Astrocyte of the cerebellum (primary cell): ENCODE measurements around the gene MSI2.

Source experiments
- DNase-seq: peaks from one replicate; pipeline ENCODE4 v3.0.0-alpha.2; 2011; ENCODE audit warnings: low read depth
- H3K4me3 ChIP-seq: 2 replicates; pipeline ENCODE4 v1.5.1; 2011; ENCODE audit warnings: mild to moderate bottlenecking, low read depth, low read length, moderate library complexity
- CTCF ChIP-seq: IDR thresholded peaks from 2 replicates; pipeline ENCODE4 v1.5.1; 2012; ENCODE audit warnings: low read length, low read depth, moderate library complexity, mild to moderate bottlenecking; ENCODE audit errors: missing control alignments
- in situ Hi-C: cut with HindIII; loops from 2 replicates; pipeline ENCODE4 v1.10.0; 2017; ENCODE audit warnings: low sequenced_read_pairs

Gene MSI2

GRCh38 chr17:57349541-57350247 lies 93.4 kb downstream of the MSI2 start:
- in situ Hi-C loops, result loop anchor here (5.0 kb wide), 1 partner anchor 32 kb away; no protein-coding TSS in a partner anchor
- DNase-seq, result no peak
- H3K4me3 ChIP-seq, result no peak overlapping the region
- TF ChIP-seq CTCF, result no peak

GRCh38 chr17:57350266-57350665 lies 93.9 kb downstream of the MSI2 start:
- H3K4me3 ChIP-seq, result no peak overlapping the region
- TF ChIP-seq CTCF, result no peak
- in situ Hi-C loops, result loop anchor here (5.0 kb wide), 1 partner anchor 33 kb away; no protein-coding TSS in a partner anchor
- DNase-seq, result no peak

GRCh38 chr17:57352665-57353175 lies 96.4 kb downstream of the MSI2 start:
- no peak overlapping the region for H3K4me3 ChIP-seq
- in situ Hi-C loops, result loop anchor here (5.0 kb wide), 1 partner anchor 35 kb away; no protein-coding TSS in a partner anchor
- no peak for TF ChIP-seq CTCF
- no peak for DNase-seq

- no peak for DNase-seq
- TF ChIP-seq CTCF, result no peak
- no peak overlapping the region for H3K4me3 ChIP-seq
- in situ Hi-C loops, result loop anchor here (5.0 kb wide), 1 partner anchor 37 kb away; no protein-coding TSS in a partner anchor
Observed at GRCh38 chr17:57354673-57355072, 98.3 kb downstream of the MSI2 start.

- no peak overlapping the region for H3K4me3 ChIP-seq
- TF ChIP-seq CTCF, result no peak
- DNase-seq, result no peak
- in situ Hi-C loops, result no loop called here
Observed at GRCh38 chr17:57355090-57355859, 99.0 kb downstream of the MSI2 start.

GRCh38 chr17:57356153-57356718 lies 99.9 kb downstream of the MSI2 start:
- no peak for TF ChIP-seq CTCF
- DNase-seq, result no peak
- in situ Hi-C loops, result no loop called here
- H3K4me3 ChIP-seq, result no peak overlapping the region
